Testis (tissue), 2 donors: ENCODE data around the gene CCRL2.
A peak's percentile ranks its signal among the peaks of the same experiment; 100 is the strongest.

ENCODE experiments used
- POLR2A ChIP-seq: fragments of 450-650 bp; IDR thresholded peaks from one replicate; pipeline ENCODE4 v1.6.1; 2017; ENCODE audit warnings: antibody characterized with exemption, mild to moderate bottlenecking, moderate library complexity
- TF ChIP-seq, protein P1 (sequence below), 3 experiments: fragments of 450-650 bp in 2 of 3; fragments of 200-600 bp in 1 of 3; sonication (generic) in 1 of 3; IDR thresholded peaks; one replicate each; pipeline ENCODE4 v1.5.1; 2016 to 2019; ENCODE audit warnings: antibody characterized with exemption in 3 of 3, mild to moderate bottlenecking in 2 of 3, moderate library complexity in 1 of 3

DNA sequence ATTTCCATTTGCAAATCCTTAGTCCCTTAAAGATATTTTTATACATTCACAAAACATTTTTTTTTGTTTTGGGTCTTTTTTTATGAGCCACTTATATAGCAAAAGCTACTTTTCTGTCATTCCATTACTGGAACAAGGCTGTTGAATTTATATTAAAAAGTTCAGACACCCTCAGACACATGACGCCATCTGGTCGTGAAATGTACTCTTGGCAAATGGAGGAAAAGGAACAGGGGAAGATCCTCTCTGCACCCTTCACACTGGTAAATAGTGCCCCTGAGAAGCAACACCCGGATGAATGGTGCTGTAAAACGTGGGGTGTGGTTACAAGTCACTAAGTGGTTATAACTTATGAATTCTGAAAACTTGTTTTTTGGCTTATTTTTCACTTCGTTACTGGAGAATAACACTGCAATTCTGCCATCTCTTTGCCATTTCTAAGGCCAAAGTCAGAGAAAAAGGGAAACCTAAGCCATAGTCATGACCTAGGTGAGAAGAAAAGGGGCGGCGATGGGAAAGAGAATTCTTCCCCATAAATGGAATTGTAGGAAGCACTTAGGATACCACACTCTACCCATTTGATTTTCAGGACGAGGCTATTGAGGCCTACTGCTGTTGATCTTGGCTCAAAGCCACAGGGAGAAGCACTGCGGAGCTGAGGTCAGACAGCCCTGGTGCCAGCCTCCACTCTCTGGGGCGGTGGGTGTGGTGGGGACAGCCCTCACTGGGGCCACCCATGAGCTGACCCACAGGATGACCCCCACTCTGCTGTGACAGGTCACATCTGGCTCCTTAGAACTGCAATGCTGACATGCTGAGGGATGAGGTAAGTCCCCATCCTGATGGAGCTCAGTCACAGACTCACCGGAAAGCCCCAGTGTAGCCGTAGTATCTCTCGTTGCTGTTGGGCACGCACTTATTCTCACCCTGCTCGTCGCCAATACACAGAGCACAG, 35.8 kb downstream of the CCRL2 start:
- TF ChIP-seq, protein P1, sequence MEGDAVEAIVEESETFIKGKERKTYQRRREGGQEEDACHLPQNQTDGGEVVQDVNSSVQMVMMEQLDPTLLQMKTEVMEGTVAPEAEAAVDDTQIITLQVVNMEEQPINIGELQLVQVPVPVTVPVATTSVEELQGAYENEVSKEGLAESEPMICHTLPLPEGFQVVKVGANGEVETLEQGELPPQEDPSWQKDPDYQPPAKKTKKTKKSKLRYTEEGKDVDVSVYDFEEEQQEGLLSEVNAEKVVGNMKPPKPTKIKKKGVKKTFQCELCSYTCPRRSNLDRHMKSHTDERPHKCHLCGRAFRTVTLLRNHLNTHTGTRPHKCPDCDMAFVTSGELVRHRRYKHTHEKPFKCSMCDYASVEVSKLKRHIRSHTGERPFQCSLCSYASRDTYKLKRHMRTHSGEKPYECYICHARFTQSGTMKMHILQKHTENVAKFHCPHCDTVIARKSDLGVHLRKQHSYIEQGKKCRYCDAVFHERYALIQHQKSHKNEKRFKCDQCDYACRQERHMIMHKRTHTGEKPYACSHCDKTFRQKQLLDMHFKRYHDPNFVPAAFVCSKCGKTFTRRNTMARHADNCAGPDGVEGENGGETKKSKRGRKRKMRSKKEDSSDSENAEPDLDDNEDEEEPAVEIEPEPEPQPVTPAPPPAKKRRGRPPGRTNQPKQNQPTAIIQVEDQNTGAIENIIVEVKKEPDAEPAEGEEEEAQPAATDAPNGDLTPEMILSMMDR (IDR thresholded peaks at IDR 0.05) = peak in 1 of 3 experiments; percentile 62
- TF ChIP-seq POLR2A = no peak
